Femur (tissue), 1 donor: ENCODE measurements around the gene COL18A1.
"Not testable (repeated sequence)": the region's sequence is repeated elsewhere in the genome, so short reads cannot be mapped to it uniquely, and the experiment has no call there.

Experiments used
- DNase-seq: peaks from one replicate; pipeline ENCODE4 v3.0.0-alpha.2; 2017

COL18A1 gene

DNA sequence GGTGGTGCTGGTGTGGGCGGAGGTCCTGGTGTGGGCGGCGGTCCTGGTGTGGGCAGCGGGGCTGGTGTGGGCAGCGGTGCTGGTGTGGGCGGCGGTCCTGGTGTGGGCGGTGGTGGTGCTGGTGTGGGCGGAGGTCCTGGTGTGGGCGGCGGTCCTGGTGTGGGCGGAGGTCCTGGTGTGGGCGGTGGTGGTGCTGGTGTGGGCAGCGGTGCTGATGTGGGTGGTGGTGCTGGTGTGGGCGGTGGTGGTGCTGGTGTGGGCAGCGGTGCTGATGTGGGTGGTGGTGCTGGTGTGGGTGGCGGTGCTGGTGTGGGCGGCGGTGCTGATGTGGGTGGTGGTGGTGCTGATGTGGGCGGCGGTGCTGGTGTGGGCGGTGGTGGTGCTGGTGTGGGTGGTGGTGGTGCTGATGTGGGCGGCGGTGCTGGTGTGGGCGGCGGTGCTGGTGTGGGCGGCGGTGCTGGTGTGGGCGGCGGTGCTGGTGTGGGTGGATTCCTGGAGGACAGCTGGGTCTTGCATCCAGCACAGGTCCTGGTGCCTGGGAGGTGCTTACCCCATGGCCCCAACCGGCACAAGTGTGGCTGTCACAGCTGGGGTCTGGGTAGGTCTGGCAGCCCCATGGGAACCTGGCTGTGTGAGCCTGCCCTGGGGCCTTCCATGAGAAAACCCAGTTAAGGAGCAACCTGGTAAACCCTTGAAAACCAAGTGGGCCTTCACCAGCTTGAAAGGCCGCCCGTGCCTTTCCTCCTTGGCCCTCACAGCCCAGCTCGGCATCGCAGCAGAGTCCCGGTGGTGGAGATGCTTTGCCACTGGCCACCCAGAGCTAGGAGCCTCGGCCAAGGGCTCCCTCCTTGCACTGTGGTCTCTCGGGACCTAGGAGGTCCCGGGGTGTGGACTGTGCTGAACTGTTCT lies 38.0 kb downstream of the COL18A1 start:
- DNase-seq = not testable (repeated sequence)

GRCh38 chr21:45443595-45444181 lies 38.7 kb downstream of the COL18A1 start:
- DNase-seq = no peak

DNA sequence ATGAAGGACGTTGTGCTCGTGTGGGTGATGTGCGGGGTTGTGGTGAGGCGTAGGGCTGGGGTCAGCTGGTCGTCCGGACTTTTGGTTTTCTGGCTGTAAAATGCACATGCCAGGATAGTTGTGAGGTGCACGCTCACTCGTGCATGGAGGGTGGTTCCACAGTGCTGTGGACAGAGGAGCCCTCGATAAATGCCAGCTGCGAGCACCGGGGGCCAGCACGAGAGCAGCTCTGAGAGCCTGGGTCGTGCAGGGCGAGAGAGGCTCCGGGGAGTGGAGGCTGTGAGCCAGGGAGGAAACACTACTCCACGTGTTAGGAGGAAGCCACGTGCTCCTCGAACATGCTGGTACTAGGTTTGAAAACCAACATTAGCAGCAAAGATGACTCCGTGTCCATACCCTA lies 39.4 kb downstream of the COL18A1 start:
- no peak for DNase-seq

- DNase-seq = no peak
Observed at GRCh38 chr21:45445369-45445768, 40.4 kb downstream of the COL18A1 start.

DNA sequence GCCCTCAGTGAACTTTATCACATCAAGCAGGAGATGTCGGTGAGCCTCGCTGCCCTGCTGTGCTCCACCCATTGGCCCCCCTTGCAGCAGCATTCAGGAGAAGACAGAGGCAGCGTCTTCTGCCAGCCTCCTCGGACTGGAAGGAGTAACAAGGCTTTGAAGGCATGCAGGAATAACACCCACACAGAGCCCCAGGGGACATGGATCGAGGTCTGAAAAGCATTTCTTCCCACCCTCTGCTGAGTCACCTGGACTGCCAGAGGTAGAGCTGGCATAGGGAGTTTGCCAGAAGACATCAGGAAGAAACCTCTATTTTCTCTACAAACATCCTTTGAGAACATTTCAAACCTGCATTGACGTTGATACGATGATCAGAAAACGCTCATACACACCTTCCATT lies 42.9 kb downstream of the COL18A1 start:
- DNase-seq = no peak

DNA sequence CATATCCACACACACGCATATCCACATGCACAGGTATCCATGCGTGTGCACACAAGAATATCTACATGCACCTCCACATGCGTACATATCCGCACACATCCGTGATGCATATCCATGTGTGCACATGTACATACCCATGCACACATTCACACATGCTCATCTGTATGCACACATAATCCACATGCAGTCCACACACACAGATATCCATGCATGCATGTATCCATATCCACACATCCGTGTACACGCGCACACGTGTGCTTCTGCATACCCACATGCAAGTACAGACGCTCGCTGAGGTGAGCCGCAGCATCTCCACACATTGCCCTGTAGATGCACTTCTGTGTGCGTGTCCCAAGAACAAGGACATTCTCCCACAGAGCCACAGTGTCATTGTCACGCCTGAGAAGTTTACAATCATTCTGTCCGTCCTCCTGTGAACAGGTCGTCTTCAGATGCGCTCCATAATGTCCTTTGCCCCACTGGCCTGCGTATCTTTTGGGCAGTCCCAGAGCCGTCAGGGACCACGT lies 43.4 kb downstream of the COL18A1 start:
- no peak for DNase-seq

DNA sequence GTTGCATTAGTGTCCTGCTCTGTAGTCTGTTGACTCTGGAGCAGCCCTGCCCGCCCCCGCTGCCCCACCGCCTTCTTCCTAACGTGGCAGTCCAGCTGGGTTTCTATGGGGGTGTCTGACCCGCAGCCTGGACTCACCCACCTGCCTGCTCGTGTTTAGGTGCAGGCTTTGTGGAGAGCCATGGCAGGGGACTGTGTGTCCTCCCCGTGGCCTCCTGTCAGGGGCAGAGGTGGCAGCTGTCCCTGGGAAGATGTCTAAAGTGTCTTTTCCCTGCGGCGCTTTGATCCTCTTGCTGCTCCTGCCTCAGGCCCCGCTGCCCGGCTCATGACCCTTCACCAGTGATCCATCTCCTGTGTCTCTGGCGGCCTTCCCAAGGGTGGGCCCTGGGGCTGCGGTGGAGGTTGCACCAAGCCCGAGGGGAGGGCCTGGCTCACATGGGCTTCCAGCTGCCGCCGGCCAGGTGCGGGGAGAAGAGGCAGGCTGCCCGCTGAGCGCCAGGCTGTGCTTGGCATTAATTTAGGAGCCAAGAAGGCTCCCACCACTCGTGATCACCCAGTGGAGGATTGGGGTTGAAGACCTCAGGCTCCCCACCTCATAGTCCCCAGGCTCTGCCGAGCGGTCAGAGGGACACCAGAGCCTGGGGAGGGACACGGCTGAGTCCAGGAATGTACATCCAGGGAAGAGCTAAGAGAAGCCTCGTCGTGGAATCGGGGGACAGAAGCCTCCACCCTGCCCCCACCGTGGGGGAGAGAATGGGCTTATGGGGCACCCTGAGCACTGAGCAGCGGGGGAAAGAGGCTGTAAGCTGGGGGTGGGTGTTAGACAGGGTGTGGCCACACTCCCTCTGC lies 44.1 kb downstream of the COL18A1 start:
- DNase-seq = peak; percentile 65

GRCh38 chr21:45449658-45450422 lies 44.9 kb downstream of the COL18A1 start:
- DNase-seq = no peak

- no peak for DNase-seq
Observed at GRCh38 chr21:45450423-45451090, 45.6 kb downstream of the COL18A1 start.

DNA sequence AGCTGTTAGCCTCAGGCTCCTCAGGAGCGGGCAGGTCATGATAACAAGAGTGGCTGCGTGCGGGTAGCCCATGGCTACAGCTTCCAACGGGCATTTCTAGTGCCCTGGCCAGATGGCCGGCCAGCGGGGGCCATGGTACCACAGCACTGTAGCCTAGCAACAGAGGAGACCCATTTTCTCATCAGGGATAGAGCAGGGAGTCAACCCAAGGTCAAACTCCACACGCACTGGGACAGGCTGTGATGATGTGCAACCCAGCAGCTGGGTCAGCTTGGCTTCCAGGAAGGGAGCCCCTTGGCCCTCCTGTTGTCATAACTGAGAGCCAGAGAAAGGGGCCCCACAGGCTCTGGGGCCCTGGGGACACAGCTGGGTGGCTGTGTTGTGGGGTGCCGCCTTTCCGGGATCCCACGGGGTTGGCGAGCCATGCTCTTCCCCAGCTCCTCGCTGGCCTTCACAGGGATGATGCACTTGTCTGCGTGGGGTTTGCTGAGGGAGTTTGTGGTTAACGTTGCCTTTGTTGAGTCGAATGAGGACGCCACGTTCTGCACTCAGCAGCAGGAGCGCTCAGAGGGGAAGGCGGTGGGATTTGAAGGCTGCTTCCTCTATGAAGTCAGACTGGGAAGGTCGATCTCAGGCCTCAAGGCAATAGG lies 46.3 kb downstream of the COL18A1 start:
- no peak for DNase-seq

GRCh38 chr21:45451771-45452182 lies 46.8 kb downstream of the COL18A1 start:
- no peak for DNase-seq

- no peak for DNase-seq
Observed at GRCh38 chr21:45452696-45453307, 47.8 kb downstream of the COL18A1 start.

GRCh38 chr21:45453308-45453950 lies 48.5 kb downstream of the COL18A1 start:
- no peak for DNase-seq

DNA sequence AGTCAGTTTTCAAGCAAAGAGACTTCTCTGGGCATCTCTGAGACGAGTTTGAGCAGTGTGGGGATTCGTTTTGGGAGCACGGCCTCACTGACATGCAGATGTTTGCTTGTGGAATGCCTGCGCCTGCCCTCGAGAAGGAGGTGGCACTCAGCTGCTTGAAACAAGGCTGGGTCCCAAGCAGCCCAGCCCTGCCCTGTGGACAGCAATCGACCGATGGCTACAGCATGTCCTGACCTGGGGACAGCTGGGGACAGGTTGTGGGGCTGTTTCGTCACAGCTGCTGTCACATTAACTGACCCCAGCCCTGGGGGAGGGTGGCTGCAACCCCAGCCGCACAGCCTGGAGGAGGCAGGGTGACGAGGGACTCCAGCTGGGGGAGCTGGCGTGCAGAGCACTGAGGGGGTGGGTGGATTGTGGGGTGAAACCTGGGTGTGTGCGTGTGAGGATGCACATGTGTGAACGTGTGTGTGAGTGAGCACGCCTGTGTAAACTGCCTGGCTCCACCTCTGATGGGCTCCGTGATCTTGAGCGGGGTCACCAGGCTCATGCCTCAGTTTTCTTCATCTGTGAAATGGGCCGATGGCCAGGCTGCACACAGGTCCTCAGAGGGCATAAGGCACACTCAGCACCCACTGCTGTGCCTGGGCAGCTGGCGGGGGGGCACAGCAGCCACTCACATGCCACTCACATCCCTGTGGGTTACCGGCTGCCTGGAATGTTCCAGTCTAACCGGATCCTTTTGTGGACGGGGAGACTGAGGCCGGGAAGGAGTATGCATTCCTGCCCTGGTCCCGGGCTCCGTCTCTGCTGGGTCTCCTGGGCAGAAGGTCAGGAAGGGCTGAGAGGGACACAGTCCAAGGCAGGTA lies 49.3 kb downstream of the COL18A1 start:
- DNase-seq = no peak

- peak; percentile 68 for DNase-seq
Observed at GRCh38 chr21:45454926-45455673, 50.1 kb downstream of the COL18A1 start.

DNA sequence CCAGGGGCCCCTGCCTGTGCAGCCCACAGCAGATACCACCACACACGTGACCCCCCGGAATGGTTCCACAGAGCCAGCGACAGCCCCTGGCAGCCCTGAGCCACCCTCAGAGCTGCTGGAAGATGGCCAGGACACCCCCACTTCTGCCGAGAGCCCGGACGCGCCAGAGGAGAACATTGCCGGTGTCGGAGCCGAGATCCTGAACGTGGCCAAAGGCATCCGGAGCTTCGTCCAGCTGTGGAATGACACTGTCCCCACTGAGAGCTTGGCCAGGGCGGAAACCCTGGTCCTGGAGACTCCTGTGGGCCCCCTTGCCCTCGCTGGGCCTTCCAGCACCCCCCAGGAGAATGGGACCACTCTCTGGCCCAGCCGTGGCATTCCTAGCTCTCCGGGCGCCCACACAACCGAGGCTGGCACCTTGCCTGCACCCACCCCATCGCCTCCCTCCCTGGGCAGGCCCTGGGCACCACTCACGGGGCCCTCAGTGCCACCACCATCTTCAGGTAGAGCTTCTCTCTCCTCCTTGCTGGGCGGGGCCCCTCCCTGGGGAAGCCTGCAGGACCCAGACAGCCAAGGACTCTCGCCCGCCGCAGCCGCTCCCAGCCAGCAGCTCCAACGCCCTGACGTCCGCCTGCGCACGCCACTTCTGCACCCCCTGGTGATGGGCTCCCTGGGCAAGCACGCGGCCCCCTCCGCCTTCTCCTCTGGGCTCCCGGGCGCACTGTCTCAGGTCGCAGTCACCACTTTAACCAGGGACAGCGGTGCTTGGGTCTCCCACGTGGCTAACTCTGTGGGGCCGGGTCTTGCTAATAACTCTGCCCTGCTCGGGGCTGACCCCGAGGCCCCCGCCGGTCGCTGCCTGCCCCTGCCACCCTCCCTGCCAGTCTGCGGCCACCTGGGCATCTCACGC lies 51.0 kb downstream of the COL18A1 start:
- DNase-seq = no peak

- no peak for DNase-seq
Observed at GRCh38 chr21:45456584-45457160, 51.7 kb downstream of the COL18A1 start.
